ENCODE results near the gene PTGIS.

PTGIS gene

DNA sequence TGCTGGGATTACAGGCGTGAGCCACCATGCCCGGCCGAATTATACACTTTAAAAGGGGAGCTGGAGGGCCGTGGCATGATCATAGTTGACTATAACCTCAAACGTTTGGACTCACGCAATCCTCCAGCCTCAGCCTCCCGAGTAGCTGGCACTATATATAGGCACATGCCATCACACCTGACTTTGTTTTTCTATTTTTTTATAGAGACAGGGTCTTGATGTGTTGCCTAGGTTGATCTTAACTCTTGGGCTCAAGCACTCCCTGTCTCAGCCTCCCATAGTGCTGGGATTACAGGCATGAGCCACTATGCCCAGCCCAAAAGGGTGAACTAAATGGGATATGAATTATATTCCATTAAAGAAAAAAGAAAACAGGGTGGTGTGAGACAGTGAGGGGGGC is 7.8 kb downstream of the PTGIS start:
- no peak for FAIRE-seq

DNA sequence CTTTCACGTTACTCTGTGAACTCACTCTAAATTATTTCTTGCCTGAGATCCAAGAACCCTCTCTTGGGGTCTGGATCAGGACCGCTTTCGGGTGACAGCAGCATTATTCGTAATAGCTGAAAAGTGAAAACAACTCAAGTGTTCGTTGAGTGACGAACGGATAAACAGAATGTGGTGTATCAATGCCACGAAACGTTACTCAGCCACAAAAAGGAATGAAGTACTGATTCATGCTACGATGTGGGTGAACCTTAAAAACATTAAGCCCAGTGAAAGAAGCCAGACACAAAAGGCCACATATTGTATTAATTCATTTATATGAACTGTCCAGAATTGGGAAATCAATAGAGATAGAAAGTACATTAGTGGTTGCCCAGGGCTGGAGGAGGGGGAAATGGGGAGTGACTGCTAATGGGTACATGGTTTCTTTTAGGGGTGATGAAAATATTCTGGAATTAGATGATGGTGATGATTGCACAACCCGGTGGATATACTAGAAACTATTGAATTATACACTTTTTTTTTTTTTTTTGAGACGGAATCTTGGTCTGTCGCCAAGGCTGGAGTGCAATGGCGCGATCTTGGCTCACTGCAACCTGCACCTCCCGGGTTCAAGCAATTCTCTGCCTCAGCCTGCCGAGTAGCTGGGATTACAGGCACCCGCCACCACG is 8.4 kb downstream of the PTGIS start:
- no peak for FAIRE-seq

DNA sequence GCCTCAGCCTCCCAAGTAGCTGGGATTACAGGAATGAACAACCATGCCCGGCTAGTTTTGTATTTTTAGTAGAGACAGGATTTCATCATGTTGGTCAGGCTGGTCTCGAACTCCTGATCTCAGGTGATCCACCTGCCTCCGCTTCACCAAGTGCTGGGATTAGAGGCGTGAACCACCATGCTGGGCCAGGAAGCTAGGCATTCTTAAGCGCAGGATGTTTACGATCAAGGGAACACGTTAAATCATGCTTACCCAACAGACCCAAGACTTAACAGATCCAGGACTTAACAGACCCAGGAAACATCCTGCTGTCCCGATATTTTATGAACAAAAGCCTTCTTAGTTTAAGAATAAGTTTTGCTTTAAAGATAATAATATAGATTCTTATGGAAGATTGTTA is 9.1 kb downstream of the PTGIS start:
- FAIRE-seq: no peak

DNA sequence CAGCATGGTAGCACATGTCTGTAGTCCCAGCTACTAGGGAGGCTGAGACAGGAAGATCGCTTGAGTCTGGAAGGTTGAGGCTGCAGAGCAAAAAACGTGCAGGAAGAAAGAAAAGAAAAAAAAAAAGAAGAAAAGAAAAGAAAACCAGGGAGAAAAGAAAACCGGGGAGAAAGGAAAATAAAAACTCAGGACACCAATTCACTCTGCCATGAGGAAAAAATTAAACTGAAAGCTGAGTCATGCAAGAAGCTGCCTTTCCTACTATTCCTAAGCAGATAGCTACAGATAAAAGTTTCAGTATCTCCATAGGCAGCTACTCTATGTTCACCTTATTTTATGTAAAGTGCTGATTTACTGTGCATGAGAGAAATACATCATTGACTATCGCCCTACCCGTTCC is 10.5 kb downstream of the PTGIS start:
- FAIRE-seq: no peak

GRCh38 chr20:49556621-49557020 is 11.3 kb downstream of the PTGIS start:
- FAIRE-seq: no peak

- no peak for FAIRE-seq
These were observed 18.0 kb downstream of the PTGIS start for GRCh38 chr20:49549801-49550551.

DNA sequence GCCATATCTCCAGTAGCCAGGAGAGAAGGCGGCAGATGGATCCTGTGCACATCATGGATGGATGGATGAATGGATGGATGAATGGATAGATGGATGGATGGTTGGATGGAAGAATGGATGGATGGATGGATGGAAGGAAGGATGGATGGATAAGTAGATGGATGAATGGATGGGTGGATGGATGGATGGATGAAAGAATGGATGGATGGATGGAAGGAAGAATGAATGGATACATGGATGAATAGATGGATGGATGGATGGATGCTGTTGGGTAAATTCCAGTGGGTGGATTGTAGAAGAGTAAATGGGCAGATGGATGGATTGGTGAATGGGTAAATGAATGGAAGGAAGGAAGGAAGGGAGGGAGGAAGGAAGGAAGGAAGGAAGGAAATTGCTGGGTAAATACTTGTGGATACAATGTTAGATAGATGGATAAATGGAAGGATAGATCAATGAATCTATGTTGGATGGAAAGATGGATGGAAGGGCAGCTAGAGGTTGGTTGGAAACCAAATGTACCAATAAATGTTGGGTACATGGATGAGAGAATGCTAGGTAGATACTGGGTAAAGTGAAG is 19.5 kb downstream of the PTGIS start:
- FAIRE-seq: no peak

DNA sequence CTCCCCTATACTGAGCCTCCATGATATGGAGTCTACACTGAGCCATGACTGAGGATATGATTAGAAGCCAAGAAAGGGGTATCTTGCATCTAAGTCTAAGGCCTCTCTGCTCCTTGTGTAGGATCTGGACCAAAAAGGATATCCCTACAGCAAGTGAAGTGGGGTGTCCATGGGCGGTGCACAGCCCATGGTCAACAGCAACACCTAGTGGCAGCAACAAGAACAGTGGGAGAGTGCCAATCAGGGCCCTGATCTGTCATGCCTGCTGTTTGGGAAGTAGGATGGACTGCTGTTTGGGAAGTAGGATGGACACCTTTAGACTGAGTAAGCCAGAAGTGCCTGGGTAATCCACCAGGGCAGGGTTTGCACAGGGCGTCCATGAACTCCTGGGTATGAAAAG is 22.4 kb downstream of the PTGIS start:
- FAIRE-seq: no peak

DNA sequence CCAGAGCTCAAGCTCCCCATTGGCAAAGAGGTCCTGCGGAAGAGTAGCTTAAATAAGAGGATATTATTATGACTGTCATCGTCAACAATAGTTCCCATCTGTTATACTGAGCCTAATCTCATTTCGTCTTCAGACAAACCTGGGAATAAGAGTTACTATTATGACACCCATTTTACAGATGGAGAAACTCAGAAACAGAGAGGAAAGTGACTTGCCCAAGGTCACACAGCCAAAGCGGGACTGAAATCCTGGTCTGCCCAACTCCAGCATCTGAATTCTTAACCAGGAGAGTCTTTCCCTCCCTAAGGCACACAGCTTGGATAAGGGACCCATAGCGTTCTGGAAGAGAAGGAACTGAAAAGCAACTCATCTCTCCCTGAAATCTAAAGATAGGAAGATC is 23.4 kb downstream of the PTGIS start:
- no peak for FAIRE-seq

DNA sequence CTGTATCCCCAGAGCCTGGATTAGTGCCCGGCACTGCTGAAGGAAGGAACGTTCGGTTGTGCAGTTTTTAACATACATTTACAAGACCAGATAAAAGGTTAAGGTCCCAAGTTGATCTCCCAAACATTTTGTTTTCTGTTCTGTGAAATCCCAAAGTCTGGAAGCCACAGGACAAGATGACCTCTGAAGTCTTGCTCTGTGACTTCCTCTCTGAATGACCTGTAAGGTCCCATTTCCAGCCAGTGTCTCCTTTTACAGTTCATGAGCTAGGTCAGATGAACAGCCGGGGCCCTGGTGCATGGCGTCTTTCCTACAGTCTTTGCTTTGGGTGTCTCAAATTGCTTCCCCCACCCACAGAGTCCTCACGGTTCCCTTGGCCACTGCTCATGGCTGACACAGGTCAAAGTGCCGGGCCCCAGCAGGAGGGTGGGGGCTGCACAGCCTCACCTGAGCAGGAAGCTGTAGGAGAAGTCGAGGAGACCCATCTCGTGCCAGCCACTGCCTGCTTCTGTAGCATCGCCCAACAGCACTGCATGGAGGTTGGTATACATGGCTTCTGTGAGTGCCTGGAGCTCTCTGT is 24.0 kb downstream of the PTGIS start:
- no peak for FAIRE-seq

- FAIRE-seq: no peak
These were observed 24.7 kb downstream of the PTGIS start for GRCh38 chr20:49543071-49543857.

DNA sequence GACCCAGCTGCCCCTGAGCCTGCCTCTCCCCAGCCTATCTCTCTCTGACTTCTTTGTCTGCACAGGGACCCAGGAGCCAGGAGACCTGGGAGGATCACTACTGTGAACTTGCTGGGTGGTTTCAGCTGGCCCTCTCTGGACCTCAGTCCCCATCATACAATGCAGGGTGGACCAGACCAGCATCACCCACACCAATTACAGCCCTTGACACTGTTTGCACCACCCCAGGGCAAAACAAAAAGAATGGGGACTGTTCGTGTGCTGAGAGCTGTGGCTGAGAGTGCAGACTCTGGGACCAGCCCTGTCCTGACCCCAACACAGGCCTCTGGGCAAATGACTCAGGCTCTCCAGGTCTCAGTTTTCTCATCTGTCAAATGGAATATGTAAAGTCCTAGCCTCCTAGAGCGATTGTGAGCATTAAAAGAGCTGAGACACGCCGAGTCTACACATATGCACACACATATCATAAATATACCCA is 25.4 kb downstream of the PTGIS start:
- no peak for FAIRE-seq

GRCh38 chr20:49541733-49542513 is 26.0 kb downstream of the PTGIS start:
- FAIRE-seq: no peak

GRCh38 chr20:49540687-49541435 is 27.1 kb downstream of the PTGIS start:
- FAIRE-seq: no peak

- FAIRE-seq: no peak
These were observed 27.7 kb downstream of the PTGIS start for GRCh38 chr20:49540232-49540620.

DNA sequence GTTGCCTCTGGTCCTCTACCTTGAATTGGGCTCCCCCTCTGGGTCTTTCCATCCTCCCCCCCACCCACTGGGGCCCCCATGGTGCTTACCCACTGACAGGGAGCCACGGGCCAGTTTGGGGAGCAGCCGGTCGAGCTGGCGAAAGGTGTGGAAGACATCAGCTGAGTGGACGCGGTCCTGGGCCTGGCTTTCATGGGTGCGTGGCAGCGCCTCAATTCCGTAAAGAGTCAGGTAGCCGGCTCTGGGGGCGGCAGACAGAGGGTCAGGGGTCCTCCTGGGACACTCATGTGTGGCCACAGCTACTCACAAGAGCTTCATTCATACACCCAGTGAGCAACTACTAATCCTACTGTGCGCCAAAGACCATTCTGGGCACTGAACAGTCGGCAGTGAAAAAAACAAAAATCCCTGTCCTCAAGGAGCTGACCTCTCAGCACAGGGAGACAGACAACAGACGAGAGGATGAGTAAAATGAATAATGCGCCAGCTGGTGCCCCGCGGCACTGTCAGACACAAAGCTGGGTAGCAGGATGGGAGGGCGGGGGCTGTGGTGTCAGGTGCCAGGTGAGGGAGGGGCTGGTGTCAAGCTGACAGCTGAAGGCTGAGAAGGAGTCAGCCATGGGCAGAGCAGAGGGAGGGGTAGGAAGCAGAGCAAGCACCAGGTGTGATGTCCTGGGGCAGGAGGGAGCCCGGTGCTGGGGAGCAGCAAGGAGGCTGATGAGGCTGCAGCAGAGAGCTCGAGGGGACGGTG is 28.3 kb downstream of the PTGIS start:
- no peak for FAIRE-seq

- no peak for FAIRE-seq
These were observed 29.0 kb downstream of the PTGIS start for GRCh38 chr20:49538950-49539349.

- FAIRE-seq: no peak
These were observed 33.7 kb downstream of the PTGIS start for GRCh38 chr20:49534255-49534712.

GRCh38 chr20:49532285-49532946 is 35.5 kb downstream of the PTGIS start:
- FAIRE-seq: no peak

- FAIRE-seq: no peak
These were observed 38.5 kb downstream of the PTGIS start for GRCh38 chr20:49529470-49529869.
